K562 (cell line): ENCODE data around the gene NKIRAS2. TPM values are rescaled to one million over a fixed set of nuclear protein-coding genes. Genes with fewer than 3 reads are reported as not detected.

Experiments used
- ATF7 ChIP-seq: fragments of 450-650 bp; IDR thresholded peaks from 2 replicates; pipeline ENCODE4 v1.7.1; 2014; ENCODE audit warnings: mild to moderate bottlenecking, moderate library complexity
- CEBPB ChIP-seq: fragments of 450-650 bp; IDR thresholded peaks from 2 replicates; pipeline ENCODE4 v1.6.1; 2016; ENCODE audit warnings: missing genetic modification characterization, missing compliant biosample characterization
- ELF1 ChIP-seq: fragments of 200-800 bp; sonication (Bioruptor generic); IDR thresholded peaks from 2 replicates; pipeline ENCODE4 v1.6.1; 2016; ENCODE audit warnings: missing genetic modification characterization, missing compliant biosample characterization
- ERF ChIP-seq: fragments of 450-650 bp; formaldehyde crosslinking; IDR thresholded peaks from 2 replicates; pipeline ENCODE4 v1.4.0; 2020; ENCODE audit warnings: mild to moderate bottlenecking, mixed read lengths
- ESRRB ChIP-seq: fragments of 250-450 bp; sonication (Bioruptor Pico); IDR thresholded peaks from 2 replicates; pipeline ENCODE4 v1.5.0; 2020; ENCODE audit warnings: mild to moderate bottlenecking, moderate library complexity, borderline replicate concordance
- FOXA3 ChIP-seq, 2 experiments: fragments of 450-650 bp in 1 of 2; sonication (generic) in 1 of 2; formaldehyde crosslinking; IDR thresholded peaks in 1 of 2; conservative IDR thresholded peaks in 1 of 2; 2 replicates each; pipeline versions ENCODE4 v1.4.0 to v1.8.0; 2020 to 2022; ENCODE audit warnings: mild to moderate bottlenecking in 2 of 2, missing genetic modification reagents in 1 of 2
- HES1 ChIP-seq: fragments of 450-650 bp; IDR thresholded peaks from 2 replicates; pipeline ENCODE4 v1.6.1; 2016; ENCODE audit warnings: low read depth, mild to moderate bottlenecking, moderate library complexity
- HMGN3 ChIP-seq: IDR thresholded peaks from 2 replicates; pipeline ENCODE4 v1.6.1; 2011; ENCODE audit warnings: borderline replicate concordance, low read depth, mild to moderate bottlenecking, mixed read lengths, low read length; ENCODE audit not compliant: insufficient read length; ENCODE audit errors: extremely low read depth
- KAT8 ChIP-seq: fragments of 450-650 bp; IDR thresholded peaks from 2 replicates; pipeline ENCODE4 v1.6.1; 2016; ENCODE audit warnings: low read depth, mild to moderate bottlenecking
- KHSRP ChIP-seq: fragments of 450-650 bp; IDR thresholded peaks from 2 replicates; pipeline ENCODE4 v1.6.1; 2017
- MCM7 ChIP-seq, 2 experiments: fragments of 450-650 bp; IDR thresholded peaks; 2 replicates each; pipeline ENCODE4 v1.6.1; 2016 to 2018
- NCOR1 ChIP-seq: fragments of 450-650 bp; IDR thresholded peaks from 2 replicates; pipeline ENCODE4 v1.6.1; 2016; ENCODE audit warnings: mild to moderate bottlenecking, moderate library complexity
- OTX1 ChIP-seq: fragments of 450-650 bp; formaldehyde crosslinking; IDR thresholded peaks from 2 replicates; pipeline ENCODE4 v1.4.0; 2022; ENCODE audit warnings: mild to moderate bottlenecking
- POLR2A ChIP-seq: fragments of 450-650 bp; conservative IDR thresholded peaks from 2 replicates; pipeline ENCODE4 v1.6.1; 2016
- POLR2G ChIP-seq: fragments of 200-400 bp; formaldehyde crosslinking; IDR thresholded peaks from 2 replicates; pipeline ENCODE4 v1.6.1; 2017; ENCODE audit warnings: low read depth, mild to moderate bottlenecking, antibody characterized with exemption, low read length, moderate library complexity
- PRMT5 ChIP-seq: sonication (generic); formaldehyde crosslinking; IDR thresholded peaks from 2 replicates; pipeline ENCODE4 v1.5.0; 2020; ENCODE audit warnings: missing genetic modification reagents
- RBM17 ChIP-seq: fragments of 200-400 bp; formaldehyde crosslinking; IDR thresholded peaks from 2 replicates; pipeline ENCODE4 v1.6.1; 2017; ENCODE audit warnings: low read depth, mild to moderate bottlenecking, low read length, borderline replicate concordance
- SIX5 ChIP-seq, 2 experiments: IDR thresholded peaks; 2 replicates each; pipeline ENCODE4 v1.6.1; 2011; ENCODE audit warnings: low read length in 2 of 2, borderline replicate concordance in 1 of 2, low read depth in 1 of 2, mild to moderate bottlenecking in 1 of 2, moderate library complexity in 1 of 2; ENCODE audit not compliant: insufficient read depth in 1 of 2
- SMC3 ChIP-seq: conservative IDR thresholded peaks from 2 replicates; pipeline ENCODE4 v1.6.1; 2011; ENCODE audit warnings: low read depth, low read length, improper control_type of control experiment; ENCODE audit not compliant: insufficient read depth
- STAT5A ChIP-seq: IDR thresholded peaks from 2 replicates; pipeline ENCODE4 v1.6.1; 2012; ENCODE audit warnings: low read length, inconsistent platforms, borderline replicate concordance
- TAL1 ChIP-seq: fragments of 450-650 bp; IDR thresholded peaks from 2 replicates; pipeline ENCODE4 v1.6.1; 2016; ENCODE audit warnings: mild to moderate bottlenecking
- TSC22D4 ChIP-seq: fragments of 450-650 bp; IDR thresholded peaks from 2 replicates; pipeline ENCODE4 v1.6.1; 2016; ENCODE audit warnings: missing genetic modification characterization, missing biosample characterization, control low read depth
- XRCC4 ChIP-seq: IDR thresholded peaks from one replicate; pipeline ENCODE4 v1.6.1; 2011; ENCODE audit not compliant: insufficient read depth, insufficient read length; ENCODE audit errors: extremely low read depth
- ZNF12 ChIP-seq: sonication (generic); formaldehyde crosslinking; IDR thresholded peaks from 2 replicates; pipeline ENCODE4 v1.4.0; 2020; ENCODE audit warnings: mild to moderate bottlenecking, missing genetic modification reagents
- ZNF134 ChIP-seq: fragments of 250-450 bp; sonication (Bioruptor Pico); conservative IDR thresholded peaks from 2 replicates; pipeline ENCODE4 v1.4.0; 2020
- ZNF408 ChIP-seq: fragments of 250-450 bp; sonication (Bioruptor Pico); IDR thresholded peaks from 2 replicates; pipeline ENCODE4 v1.4.0; 2020; ENCODE audit warnings: low read depth, mild to moderate bottlenecking, moderate library complexity
- ZNF41 ChIP-seq: fragments of 250-450 bp; sonication (Bioruptor Pico); conservative IDR thresholded peaks from 2 replicates; pipeline ENCODE4 v1.4.0; 2020; ENCODE audit warnings: mild to moderate bottlenecking
- ZNF57 ChIP-seq: fragments of 450-650 bp; formaldehyde crosslinking; IDR thresholded peaks from 2 replicates; pipeline ENCODE4 v1.4.0; 2020; ENCODE audit warnings: mild to moderate bottlenecking, moderate library complexity
- ZNF699 ChIP-seq: fragments of 250-450 bp; sonication (Bioruptor Pico); IDR thresholded peaks from 2 replicates; pipeline ENCODE4 v1.8.0; 2021; ENCODE audit warnings: mild to moderate bottlenecking, moderate library complexity; ENCODE audit not compliant: insufficient replicate concordance
- ZNF785 ChIP-seq: fragments of 250-450 bp; sonication (Bioruptor Pico); IDR thresholded peaks from 2 replicates; pipeline ENCODE4 v1.4.0; 2020; ENCODE audit warnings: mild to moderate bottlenecking
- polyA plus RNA-seq, 8 experiments: library from polyadenylated mRNA; depleted of rRNA in 4 of 8; stranded (reverse) in 5 of 8; unstranded in 3 of 8; fragments of >200 nt; fragmentation: Nextera tagmentation in 2 of 8; fragmentation: Illumina TruSeq in 1 of 8; extraction: Ambion mirVana in 2 of 8; extraction: Trizol in 1 of 8; gene quantifications; 2 replicates each; pipeline versions ENCODE4 v1.2.1 to v1.2.3, GENCODE V29; 2011 to 2014; ENCODE audit warnings: inconsistent platforms in 1 of 8, missing spikeins in 1 of 8
- total RNA-seq, 7 experiments: library from RNA; depleted of rRNA in 6 of 7; stranded (reverse); fragments of >200 nt in 6 of 7; fragmentation: Illumina TruSeq in 2 of 7; extraction: Trizol in 2 of 7; gene quantifications; 2 replicates each; pipeline versions ENCODE4 v1.2.1 to v1.2.3, GENCODE V29; 2011 to 2021; ENCODE audit warnings: low replicate concordance in 1 of 7
- TF ChIP-seq, protein P1 (sequence below): fragments of 250-450 bp; sonication (Bioruptor Pico); IDR thresholded peaks from 2 replicates; pipeline ENCODE4 v1.5.1; 2021; ENCODE audit warnings: mild to moderate bottlenecking

The NKIRAS2 gene
- total and polyA plus RNA-seq, 9 of the 15 experiments (the other 6 are each of a cell fraction or from before 2014, with no cell fraction given): 10.1 to 65.5 (median 29.8) TPM

DNA sequence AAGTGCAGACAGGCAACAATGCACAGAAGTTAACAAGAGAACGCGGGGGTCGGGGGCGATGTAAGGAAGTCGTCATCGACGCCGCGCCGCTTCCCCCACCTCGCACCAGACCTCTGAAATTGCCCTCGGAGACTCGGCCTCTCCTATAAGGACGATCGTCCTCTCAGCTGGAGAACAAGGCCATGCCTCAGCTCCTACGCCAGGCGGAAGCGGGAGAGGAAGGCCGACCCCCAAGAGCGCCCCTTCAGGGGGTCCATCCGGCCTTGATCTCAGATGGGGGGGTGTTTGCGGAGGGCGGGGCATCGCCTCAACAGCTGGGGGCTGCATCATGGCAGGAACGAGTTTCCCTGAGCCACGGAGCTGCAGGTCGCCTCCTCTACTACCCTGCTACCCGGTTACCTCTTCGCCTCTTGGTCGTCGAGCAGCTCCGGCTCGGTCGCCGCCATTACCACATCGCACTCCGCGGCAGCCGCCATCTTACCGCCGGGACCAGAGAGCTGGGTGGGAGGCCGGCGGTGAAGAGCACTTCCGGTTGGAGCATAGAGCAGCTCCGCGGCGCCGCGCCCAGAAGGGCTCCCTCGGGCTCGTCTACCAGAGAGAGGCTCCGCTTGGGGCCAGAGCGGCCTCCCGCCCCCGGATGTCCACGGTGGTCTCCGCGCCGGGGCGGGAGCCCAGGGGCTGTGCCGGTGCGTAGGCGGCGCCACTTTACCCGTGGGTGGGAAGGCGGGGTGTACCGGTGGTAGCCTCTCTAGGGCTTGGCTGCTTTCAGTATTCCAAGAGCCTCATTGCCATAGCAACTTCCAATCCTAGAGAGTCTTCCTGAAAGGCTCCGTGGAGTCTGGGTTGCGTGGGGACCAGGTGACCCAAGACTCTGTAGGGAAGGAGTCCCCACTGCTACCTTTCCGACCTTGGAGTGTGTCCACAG is 2.7 kb upstream of the NKIRAS2 start, which contains the start of gene DNAJC7 (continued):
- TF ChIP-seq XRCC4 (no peak), OTX1 (CRISPR knock-in tag) (no peak), TAL1 (no peak), MCM7 (IDR thresholded peaks at IDR 0.05) (no peak), KHSRP (no peak), ZNF699 (no peak), ZNF134 (CRISPR knock-in tag) (no peak), ZNF785 (CRISPR knock-in tag) (no peak), STAT5A (no peak), ERF (CRISPR knock-in tag) (0 out of 2 replicates have a peak, but pooled peaks have one; percentile 8), RBM17 (no peak), POLR2A (peak; percentile 95), TSC22D4 (tag) (no peak), PRMT5 (CRISPR knock-in tag) (no peak), HES1 (no peak), KAT8 (peak; percentile 85), POLR2G (peak; percentile 98), ZNF408 (CRISPR knock-in tag) (no peak), CEBPB (tag) (no peak), SMC3 (no peak), ELF1 (tag) (peak; percentile 93), NCOR1 (no peak), ZNF41 (CRISPR knock-in tag) (no peak), ESRRB (no peak), ATF7 (peak; percentile 66), FOXA3 (CRISPR knock-in tag; conservative IDR thresholded peaks at IDR 0.05 in 1 of 2, IDR thresholded peaks at IDR 0.05 in 1 of 2) (no peak), ZNF12 (CRISPR knock-in tag) (no peak), SIX5 (IDR thresholded peaks at IDR 0.05; ENCODE audit: borderline replicate concordance in 1 of 2, insufficient read depth in 1 of 2, low read depth in 1 of 2, low read length in 2 of 2) (no peak), ZNF57 (CRISPR knock-in tag) (no peak), HMGN3 (peak; percentile 73)
- TF ChIP-seq, protein P1, sequence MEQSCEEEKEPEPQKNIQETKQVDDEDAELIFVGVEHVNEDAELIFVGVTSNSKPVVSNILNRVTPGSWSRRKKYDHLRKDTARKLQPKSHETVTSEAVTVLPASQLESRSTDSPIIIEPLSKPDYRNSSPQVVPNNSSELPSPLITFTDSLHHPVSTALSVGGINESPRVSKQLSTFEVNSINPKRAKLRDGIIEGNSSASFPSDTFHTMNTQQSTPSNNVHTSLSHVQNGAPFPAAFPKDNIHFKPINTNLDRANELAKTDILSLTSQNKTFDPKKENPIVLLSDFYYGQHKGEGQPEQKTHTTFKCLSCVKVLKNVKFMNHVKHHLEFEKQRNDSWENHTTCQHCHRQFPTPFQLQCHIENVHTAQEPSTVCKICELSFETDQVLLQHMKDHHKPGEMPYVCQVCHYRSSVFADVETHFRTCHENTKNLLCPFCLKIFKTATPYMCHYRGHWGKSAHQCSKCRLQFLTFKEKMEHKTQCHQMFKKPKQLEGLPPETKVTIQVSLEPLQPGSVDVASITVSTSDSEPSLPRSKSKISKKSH: no peak
